ENCODE measurements around the gene RGS5. TPM values are rescaled to one million over a fixed set of nuclear protein-coding genes. Genes with fewer than 3 reads are reported as not detected.
"Not testable (repeated sequence)": the region's sequence is repeated elsewhere in the genome, so short reads cannot be mapped to it uniquely, and the experiment has no call there.

Gene RGS5
- total RNA-seq (245 and 361 TPM in 2 replicates), polyA plus RNA-seq (178 and 224 TPM in 2 replicates)

GRCh38 chr1:163202833-163203451 lies at the start of gene RGS5:
Gene RGS5 (minus strand): TSS chr1:163202916. CDS start chr1:163202835, 81 bp downstream.
- no peaks in the 10 kb centered on the region for H3K36me3 ChIP-seq
- no peaks in the 10 kb centered on the region for H3K9me3 ChIP-seq (ENCODE audit: low read depth)
- peak within 1 kb of the TSS; percentile 33 for H3K4me3 ChIP-seq
- peaks cover 42% of the 10 kb centered on the region for H3K4me1 ChIP-seq (ENCODE audit: low read depth)
- peak; percentile 66 to 91 for DNase-seq (ENCODE audit: low read depth in 1 of 2, low spot score in 1 of 2)
- no peaks in the 10 kb centered on the region for H3K27me3 ChIP-seq
- H3K27ac ChIP-seq: peak within 1 kb of the TSS; percentile 98
- TF ChIP-seq CTCF (IDR thresholded peaks at IDR 0.05; ENCODE audit: low read depth, low read length): no peak

- DNase-seq (ENCODE audit: low read depth in 1 of 2, low spot score in 1 of 2): no peak
- Histone ChIP-seq H3K4me1 (ENCODE audit: low read depth) (peaks cover 5% of the 10 kb centered on the region), H3K27ac (no peak overlapping the region), H3K4me3 (no peak overlapping the region), H3K27me3 (no peaks in the 10 kb centered on the region), H3K9me3 (ENCODE audit: low read depth) (no peaks in the 10 kb centered on the region), H3K36me3 (no peaks in the 10 kb centered on the region)
- no peak for TF ChIP-seq CTCF (IDR thresholded peaks at IDR 0.05; ENCODE audit: low read depth, low read length)
Measured at GRCh38 chr1:163250382-163250974, 47.8 kb upstream of the RGS5 start.

DNA sequence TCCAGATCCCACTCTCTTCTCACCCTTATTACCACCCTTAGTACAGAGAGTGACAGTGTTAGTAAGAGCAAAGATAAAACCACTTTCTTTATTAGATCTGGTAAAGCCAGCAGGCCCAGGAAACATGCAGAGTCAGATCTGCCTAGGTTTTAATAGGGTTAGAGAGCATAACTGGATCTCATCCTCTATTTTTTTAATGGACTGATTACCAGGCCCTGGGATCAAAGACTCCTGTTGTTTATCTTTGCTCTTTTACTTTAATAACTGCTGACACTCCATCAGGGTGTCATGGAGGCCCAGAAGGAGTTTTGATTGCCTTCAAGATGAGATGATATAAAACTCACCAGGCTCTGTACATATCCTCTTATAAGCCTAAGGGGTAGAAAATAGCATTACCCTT lies 45.3 kb upstream of the RGS5 start:
- TF ChIP-seq CTCF (IDR thresholded peaks at IDR 0.05; ENCODE audit: low read depth, low read length): no peak
- DNase-seq (ENCODE audit: low read depth in 1 of 2, low spot score in 1 of 2): no peak
- H3K4me1 ChIP-seq (ENCODE audit: low read depth): peaks cover 5% of the 10 kb centered on the region
- no peak overlapping the region for H3K4me3 ChIP-seq
- no peaks in the 10 kb centered on the region for H3K27me3 ChIP-seq
- H3K27ac ChIP-seq: peak overlapping the region; percentile 34
- no peaks in the 10 kb centered on the region for H3K36me3 ChIP-seq
- H3K9me3 ChIP-seq (ENCODE audit: low read depth): no peaks in the 10 kb centered on the region

GRCh38 chr1:163244648-163245047 lies 41.9 kb upstream of the RGS5 start:
- H3K36me3 ChIP-seq; DNase-seq (ENCODE audit: low read depth in 1 of 2, low spot score in 1 of 2); H3K4me1 ChIP-seq (ENCODE audit: low read depth); H3K27me3 ChIP-seq; H3K4me3 ChIP-seq; H3K9me3 ChIP-seq (ENCODE audit: low read depth); H3K27ac ChIP-seq: not testable (repeated sequence)

- H3K27me3 ChIP-seq: no peaks in the 10 kb centered on the region
- H3K36me3 ChIP-seq: no peaks in the 10 kb centered on the region
- no peaks in the 10 kb centered on the region for H3K4me1 ChIP-seq (ENCODE audit: low read depth)
- no peak for DNase-seq (ENCODE audit: low read depth in 1 of 2, low spot score in 1 of 2)
- no peak overlapping the region for H3K27ac ChIP-seq
- no peaks in the 10 kb centered on the region for H3K9me3 ChIP-seq (ENCODE audit: low read depth)
- no peak overlapping the region for H3K4me3 ChIP-seq
- no peak for TF ChIP-seq CTCF (IDR thresholded peaks at IDR 0.05; ENCODE audit: low read depth, low read length)
Measured at GRCh38 chr1:163241746-163242145, 39.0 kb upstream of the RGS5 start.

- H3K27me3 ChIP-seq: no peaks in the 10 kb centered on the region
- H3K4me1 ChIP-seq (ENCODE audit: low read depth): no peaks in the 10 kb centered on the region
- DNase-seq (ENCODE audit: low read depth in 1 of 2, low spot score in 1 of 2): no peak
- no peak overlapping the region for H3K27ac ChIP-seq
- H3K4me3 ChIP-seq: no peak overlapping the region
- H3K36me3 ChIP-seq: no peaks in the 10 kb centered on the region
- TF ChIP-seq CTCF (IDR thresholded peaks at IDR 0.05; ENCODE audit: low read depth, low read length): no peak
- H3K9me3 ChIP-seq (ENCODE audit: low read depth): no peaks in the 10 kb centered on the region
Measured at GRCh38 chr1:163240705-163241104, 38.0 kb upstream of the RGS5 start.

GRCh38 chr1:163233643-163234042 lies 30.9 kb upstream of the RGS5 start:
- not testable (repeated sequence) for DNase-seq (ENCODE audit: low read depth in 1 of 2, low spot score in 1 of 2); H3K27me3 ChIP-seq; H3K27ac ChIP-seq; H3K36me3 ChIP-seq; H3K4me3 ChIP-seq; H3K9me3 ChIP-seq (ENCODE audit: low read depth)
- peaks cover 13% of the 10 kb centered on the region for H3K4me1 ChIP-seq (ENCODE audit: low read depth)
